Naive thymus-derived CD4-positive, alpha-beta T cell (primary cell): ENCODE results near the gene TPCN1. TPM values are rescaled to one million over a fixed set of nuclear protein-coding genes. Genes with fewer than 3 reads are reported as not detected.

Experiments
- ATAC-seq: fragments of 150-1000 bp; cut with Tn5 transposase; 2 replicates; pipeline ENCODE4 v1.10.0; 2021; ENCODE audit warnings: mild to moderate bottlenecking, moderate library complexity
- CTCF ChIA-PET: fragments of 350-600 bp; sonication (Branson Sonifier 250); formaldehyde crosslinking; loops from one replicate; lab custom pipeline; 2021; ENCODE audit warnings: antibody characterized with exemption; lab: Charles Lee
- POLR2A ChIA-PET: fragments of 350-600 bp; sonication (Branson Sonifier 250); formaldehyde crosslinking; loops from one replicate; lab custom pipeline; 2021; ENCODE audit warnings: antibody characterized with exemption, inconsistent platforms; lab: Charles Lee
- DNase-seq, 9 donors: peaks; one replicate each; pipeline versions ENCODE4 v3.0.0 to v3.0.0-alpha.2; 2020 to 2022; ENCODE audit warnings: mixed read lengths in 1 of 9
- H3K27ac ChIP-seq: one replicate; pipeline ENCODE4 v1.7.0; 2013; ENCODE audit warnings: mild to moderate bottlenecking, low read depth, low read length, moderate library complexity
- H3K27me3 ChIP-seq, 2 donors: one replicate each; pipeline ENCODE4 v1.7.0; 2013; ENCODE audit warnings: low read length in 2 of 2, mild to moderate bottlenecking in 2 of 2, moderate library complexity in 2 of 2; ENCODE audit not compliant: control insufficient read depth in 2 of 2, insufficient read depth in 2 of 2
- H3K36me3 ChIP-seq, 3 experiments: 1 replicate in 2 of 3; 2 replicates in 1 of 3; pipeline ENCODE4 v1.7.0; 2013; ENCODE audit warnings: low read length in 3 of 3, mild to moderate bottlenecking in 3 of 3, moderate library complexity in 1 of 3; ENCODE audit not compliant: insufficient read depth in 3 of 3, control insufficient read depth in 2 of 3
- H3K4me1 ChIP-seq, 2 donors: one replicate each; pipeline ENCODE4 v1.7.0; 2013; ENCODE audit warnings: low read length in 2 of 2, mild to moderate bottlenecking in 2 of 2, moderate library complexity in 1 of 2; ENCODE audit not compliant: control insufficient read depth in 2 of 2, insufficient read depth in 2 of 2
- H3K4me3 ChIP-seq: 2 replicates; pipeline ENCODE4 v1.7.0; 2013; ENCODE audit warnings: mild to moderate bottlenecking, low read length
- H3K9me3 ChIP-seq, 3 experiments: 1 replicate in 2 of 3; 2 replicates in 1 of 3; pipeline ENCODE4 v1.7.0; 2013; ENCODE audit warnings: low read length in 3 of 3; ENCODE audit not compliant: control insufficient read depth in 2 of 3
- H3K27ac Mint-ChIP-seq, 9 donors: one replicate each; pipeline ENCODE4 v1.8.0; 2020 to 2022; ENCODE audit warnings: mixed read lengths in 9 of 9, mild to moderate bottlenecking in 8 of 9, moderate library complexity in 5 of 9, inconsistent platforms in 2 of 9
- H3K27me3 Mint-ChIP-seq, 5 donors: one replicate each; pipeline ENCODE4 v1.8.0; 2021 to 2022; ENCODE audit warnings: mixed read lengths in 5 of 5, mild to moderate bottlenecking in 1 of 5
- H3K36me3 Mint-ChIP-seq, 5 donors: one replicate each; pipeline ENCODE4 v1.8.0; 2020 to 2022; ENCODE audit warnings: mixed read lengths in 5 of 5, mild to moderate bottlenecking in 3 of 5, inconsistent platforms in 1 of 5
- H3K4me1 Mint-ChIP-seq, 7 donors: one replicate each; pipeline ENCODE4 v1.8.0; 2020 to 2022; ENCODE audit warnings: mixed read lengths in 7 of 7, mild to moderate bottlenecking in 3 of 7, inconsistent platforms in 1 of 7
- H3K4me3 Mint-ChIP-seq, 10 donors: one replicate each; pipeline ENCODE4 v1.8.0; 2020 to 2022; ENCODE audit warnings: mild to moderate bottlenecking in 10 of 10, mixed read lengths in 10 of 10, moderate library complexity in 6 of 10, inconsistent platforms in 2 of 10
- H3K9me3 Mint-ChIP-seq, 11 donors: one replicate each; pipeline ENCODE4 v1.8.0; 2020 to 2022; ENCODE audit warnings: mixed read lengths in 11 of 11, mild to moderate bottlenecking in 4 of 11, inconsistent platforms in 1 of 11, moderate library complexity in 1 of 11
- intact Hi-C, 2 donors: fragments of 100-400 bp; cut with micrococcal nuclease; formaldehyde crosslinking; loops; one replicate each; pipeline ENCODE4 v1.15.1; 2023
- polyA plus RNA-seq, 2 donors: library from polyadenylated mRNA; unstranded; fragments of 300-500 nt; fragmentation: Illumina TruSeq; gene quantifications; one replicate each; pipeline ENCODE4 v1.2.3, GENCODE V29; 2021
- total RNA-seq, 6 experiments: library from RNA in 5 of 6; stranded (reverse) in 5 of 6; gene quantifications; 1 replicate in 5 of 6; 2 replicates in 1 of 6; pipeline ENCODE4 v1.2.3 and lab custom pipeline; 2021 to 2026

Gene TPCN1
- total RNA-seq (100 to 1,000 TPM in 3 of 5 experiments, 10 to 100 TPM in 2; 49.5 to 124 (median 107) TPM), polyA plus RNA-seq (10 to 100 TPM; 15.3 to 31.2 TPM), total RNA-seq (lab: John Stamatoyannopoulos, UW) (131 reads per million, percentile 88 among the genes with 10 or more reads in this experiment)

- intact Hi-C loops = loop anchor here (1.0 to 10.0 kb wide), 13 partner anchors 12 to 1209 kb away; partner anchors contain the start of genes DDX54 (in 2 of the 2), PLBD2 (in 2 of the 2), RITA1 (in 2 of the 2) and SLC8B1 (in 2 of the 2)
- H3K9me3 Mint-ChIP-seq = no peaks in the 10 kb centered on the region
- H3K36me3 Mint-ChIP-seq = peaks cover 0 to under 1% (median 0%) of the 10 kb centered on the region in 5 donors
Observed at GRCh38 chr12:113221181-113221996, at the start of gene TPCN1. Gene TPCN1, plus strand, starts transcription at chr12:113221464. Its CDS starts 5,389 bp downstream, at chr12:113226853.

GRCh38 chr12:113171543-113171942, 49.7 kb upstream of the TPCN1 start:
- CTCF ChIA-PET = interaction anchor here (0.6 to 2.0 kb wide), 2 partner anchors 123 to 251 kb away, joined by 3 to 8 read pairs; no protein-coding TSS in a partner anchor
- no peak overlapping the region for H3K27ac ChIP-seq
- no peaks in the 10 kb centered on the region for H3K4me1 ChIP-seq
- ATAC-seq = no peak
- Mint-ChIP-seq H3K27ac (no peak overlapping the region), H3K9me3 (no peaks in the 10 kb centered on the region), H3K4me3 (no peak overlapping the region), H3K27me3 (no peaks in the 10 kb centered on the region), H3K4me1 (peaks cover 2 to 10% (median 6%) of the 10 kb centered on the region in 7 donors), H3K36me3 (peaks cover 13 to 49% (median 21%) of the 10 kb centered on the region in 5 donors)
- peaks cover 32 to 93% (median 44%) of the 10 kb centered on the region in 3 experiments for H3K36me3 ChIP-seq
- POLR2A ChIA-PET = interaction anchor here (0.7 kb wide), 1 partner anchor 82 kb away, joined by 3 read pairs; no protein-coding TSS in a partner anchor
- DNase-seq = no peak
- H3K27me3 ChIP-seq = no peaks in the 10 kb centered on the region
- intact Hi-C loops = loop anchor here in 1 of 2 donors (5.0 kb wide), 1 partner anchor 269 kb away; no protein-coding TSS in a partner anchor
- no peak overlapping the region for H3K4me3 ChIP-seq
- no peaks in the 10 kb centered on the region for H3K9me3 ChIP-seq

More at GRCh38 chr12:113221181-113221996, at the start of gene TPCN1:
- Histone ChIP-seq H3K4me3 (peak within 1 kb of the TSS; percentile 70), H3K9me3 (no peaks in the 10 kb centered on the region), H3K4me1 (peaks cover 17 to 32% of the 10 kb centered on the region in 2 donors), H3K27ac (peak within 1 kb of the TSS; percentile 83), H3K36me3 (peaks cover 0 to 3% (median 0%) of the 10 kb centered on the region in 3 experiments), H3K27me3 (no peaks in the 10 kb centered on the region)
- H3K27ac Mint-ChIP-seq = peak within 1 kb of the TSS; percentile 81 to 97 (median 92)
- H3K4me3 Mint-ChIP-seq = peak within 1 kb of the TSS; percentile 79 to 99 (median 92)
- ChIA-PET POLR2A (interaction anchor here (0.6 to 5.6 kb wide), 15 partner anchors 10 to 243 kb away, joined by 3 to 51 read pairs (median 5); partner anchors contain the start of genes DDX54, OAS2, PLBD2 and RITA1), CTCF (interaction anchor here (0.6 to 1.5 kb wide), 2 partner anchors 11 to 37 kb away, joined by 3 to 4 read pairs; no protein-coding TSS in a partner anchor)
- DNase-seq (peak; percentile 94 to 99 (median 99)), ATAC-seq (peak; percentile 97)
- peaks cover 24 to 49% (median 45%) of the 10 kb centered on the region in 7 donors for H3K4me1 Mint-ChIP-seq
- no peaks in the 10 kb centered on the region for H3K27me3 Mint-ChIP-seq

DNA sequence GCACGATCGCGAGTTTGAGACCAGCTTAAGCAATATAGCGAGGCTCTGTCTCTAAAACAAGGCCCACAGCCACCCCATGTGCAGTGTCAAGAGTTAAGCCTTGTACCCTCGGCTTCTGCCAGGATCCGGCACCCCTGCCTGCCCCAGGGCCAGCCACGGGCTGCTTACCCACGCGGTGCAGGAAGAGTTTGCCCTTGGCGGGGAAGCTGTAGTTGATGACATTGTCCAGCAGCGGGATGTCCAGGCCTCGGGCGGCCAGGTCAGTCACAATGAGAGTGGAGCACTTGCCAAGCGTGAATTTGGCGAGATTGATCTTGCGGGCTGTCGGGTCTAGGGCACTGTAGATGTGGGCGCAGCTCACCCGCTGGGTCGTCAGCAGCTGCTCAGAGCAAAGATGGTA, 49.1 kb upstream of the TPCN1 start:
- peaks cover 13 to 53% (median 27%) of the 10 kb centered on the region in 5 donors for H3K36me3 Mint-ChIP-seq
- H3K4me1 Mint-ChIP-seq = peaks cover 2 to 10% (median 6%) of the 10 kb centered on the region in 7 donors
- Histone ChIP-seq H3K4me3 (no peak overlapping the region), H3K4me1 (no peaks in the 10 kb centered on the region), H3K27ac (no peak overlapping the region), H3K9me3 (no peaks in the 10 kb centered on the region), H3K36me3 (peaks cover 39 to 93% (median 48%) of the 10 kb centered on the region in 3 experiments), H3K27me3 (no peaks in the 10 kb centered on the region)
- ATAC-seq (no peak), DNase-seq (no peak)
- H3K9me3 Mint-ChIP-seq = peaks cover 0 to under 1% (median 0%) of the 10 kb centered on the region in 11 donors
- CTCF ChIA-PET = interaction anchor here (2.0 to 3.5 kb wide), 2 partner anchors 123 to 179 kb away, joined by 8 to 21 read pairs; no protein-coding TSS in a partner anchor
- intact Hi-C loops = loop anchor here in 1 of 2 donors (5.0 kb wide), 1 partner anchor 270 kb away; no protein-coding TSS in a partner anchor
- no peaks in the 10 kb centered on the region for H3K27me3 Mint-ChIP-seq
- no peak overlapping the region for H3K27ac Mint-ChIP-seq
- no peak overlapping the region for H3K4me3 Mint-ChIP-seq
- POLR2A ChIA-PET = interaction anchor here (0.7 to 1.2 kb wide), 2 partner anchors 12 to 83 kb away, joined by 3 to 4 read pairs; no protein-coding TSS in a partner anchor

DNA sequence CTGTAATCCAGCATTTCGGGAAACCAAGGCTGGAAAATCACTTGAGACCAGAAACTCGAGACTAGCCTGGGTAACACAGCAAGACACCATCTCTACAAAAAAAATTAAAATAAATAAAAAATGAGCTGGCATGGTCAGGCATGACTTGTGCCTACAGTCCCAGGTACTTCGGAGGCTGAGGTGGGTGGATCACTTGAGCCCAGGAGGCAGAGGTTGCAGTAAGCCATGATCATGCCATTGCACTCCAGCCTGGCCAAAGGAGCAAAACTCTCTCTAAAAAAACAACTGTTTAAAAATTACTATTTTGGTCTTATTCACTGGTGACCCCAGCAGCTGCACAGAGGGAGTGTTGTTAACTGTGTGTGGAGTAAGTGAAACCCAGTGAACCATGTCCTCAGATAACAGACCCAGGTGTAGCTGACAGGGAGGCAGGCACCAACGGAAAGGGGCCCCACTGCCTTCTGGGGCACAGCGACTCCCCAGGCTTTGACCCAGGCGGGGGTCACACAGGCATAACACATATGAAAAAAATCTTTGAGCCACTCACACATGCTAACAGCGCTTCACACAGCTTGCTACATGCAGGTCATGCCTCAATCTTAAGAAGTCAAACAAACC, 48.1 kb upstream of the TPCN1 start:
- H3K4me3 ChIP-seq = no peak overlapping the region
- Mint-ChIP-seq H3K4me1 (peaks cover 2 to 10% (median 6%) of the 10 kb centered on the region in 7 donors), H3K9me3 (peaks cover 0 to 3% (median 0%) of the 10 kb centered on the region in 11 donors), H3K27me3 (no peaks in the 10 kb centered on the region), H3K27ac (no peak overlapping the region), H3K36me3 (peaks cover 17 to 63% (median 34%) of the 10 kb centered on the region in 5 donors), H3K4me3 (no peak overlapping the region)
- ChIA-PET CTCF (interaction anchor here (0.6 to 3.5 kb wide), 6 partner anchors 23 to 680 kb away, joined by 3 to 21 read pairs (median 8); no protein-coding TSS in a partner anchor), POLR2A (interaction anchor here (0.8 to 1.2 kb wide), 2 partner anchors 11 to 124 kb away, joined by 3 to 4 read pairs; no protein-coding TSS in a partner anchor)
- H3K9me3 ChIP-seq = no peaks in the 10 kb centered on the region
- H3K27me3 ChIP-seq = no peaks in the 10 kb centered on the region
- ATAC-seq (no peak), DNase-seq (no peak)
- H3K27ac ChIP-seq = no peak overlapping the region
- H3K4me1 ChIP-seq = no peaks in the 10 kb centered on the region
- intact Hi-C loops = loop anchor here in 1 of 2 donors (5.0 kb wide), 1 partner anchor 271 kb away; no protein-coding TSS in a partner anchor
- peaks cover 43 to 93% (median 54%) of the 10 kb centered on the region in 3 experiments for H3K36me3 ChIP-seq

DNA sequence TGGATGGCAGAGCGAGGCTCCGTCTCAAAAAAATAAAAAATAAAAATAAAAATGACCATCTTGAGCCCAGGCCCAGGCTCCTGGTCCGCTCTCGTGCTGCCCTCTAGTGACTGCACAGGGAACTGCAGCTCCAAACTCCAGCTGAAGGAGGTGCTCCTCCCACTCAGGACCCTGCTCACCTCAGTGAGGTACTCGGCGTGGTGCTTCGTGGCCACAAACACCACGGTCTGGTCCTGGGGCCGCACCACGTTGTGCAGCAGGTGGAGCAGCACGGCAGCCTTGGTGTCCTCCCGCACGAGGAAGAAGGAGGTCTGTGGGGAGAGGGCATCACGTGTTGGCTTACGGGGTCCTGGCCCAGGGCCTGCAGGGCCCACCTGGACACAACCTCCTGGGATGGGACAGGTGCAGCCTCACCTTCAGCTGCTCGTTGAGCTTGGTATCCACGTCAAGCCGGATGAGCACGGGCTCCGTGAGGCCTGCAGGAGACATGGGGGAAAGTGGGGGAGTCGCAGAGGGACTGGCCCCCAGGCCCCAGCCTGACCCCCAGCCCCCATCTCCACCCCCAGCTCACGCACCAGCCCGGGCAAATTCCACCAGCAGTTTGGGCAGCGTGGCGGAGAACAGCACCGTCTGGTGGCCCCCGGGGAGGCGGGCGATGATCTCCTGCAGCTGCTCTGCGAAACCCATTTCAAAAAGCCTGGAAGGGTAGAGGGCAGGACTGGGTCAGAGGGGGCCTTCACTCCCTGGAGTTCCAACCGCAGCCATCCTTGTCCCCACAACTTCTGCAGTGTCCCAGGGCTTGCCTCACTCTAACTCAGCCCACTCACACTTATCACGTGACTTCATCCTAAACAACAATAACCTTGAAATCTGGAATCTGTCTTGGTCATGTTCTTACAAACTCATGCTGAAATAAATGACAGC, 46.5 kb upstream of the TPCN1 start:
- H3K36me3 Mint-ChIP-seq = peaks cover 17 to 74% (median 34%) of the 10 kb centered on the region in 5 donors
- intact Hi-C loops = loop anchor here (1.0 to 5.0 kb wide), 5 partner anchors 11 to 272 kb away; partner anchors contain the start of genes DDX54 (in 1 of the 2) and RITA1 (in 1 of the 2)
- H3K36me3 ChIP-seq = peaks cover 42 to 94% (median 54%) of the 10 kb centered on the region in 3 experiments
- ATAC-seq (peak; percentile 92), DNase-seq (peak; percentile 52 to 84 (median 66))
- no peaks in the 10 kb centered on the region for H3K27me3 ChIP-seq
- H3K27ac ChIP-seq = no peak overlapping the region
- no peak overlapping the region for H3K4me3 Mint-ChIP-seq
- no peak overlapping the region for H3K4me3 ChIP-seq
- no peaks in the 10 kb centered on the region for H3K27me3 Mint-ChIP-seq
- H3K9me3 Mint-ChIP-seq = peaks cover 0 to 3% (median 0%) of the 10 kb centered on the region in 11 donors
- H3K27ac Mint-ChIP-seq = peak overlapping the region in 5 of 9 donors; percentile 2 to 77 (median 55)
- CTCF ChIA-PET = interaction anchor here (0.6 to 3.5 kb wide), 16 partner anchors 9 to 182 kb away, joined by 3 to 21 read pairs (median 5); partner anchors contain the start of genes DDX54 and RITA1
- H3K4me1 Mint-ChIP-seq = peaks cover 2 to 10% (median 6%) of the 10 kb centered on the region in 7 donors
- no peaks in the 10 kb centered on the region for H3K4me1 ChIP-seq
- POLR2A ChIA-PET = interaction anchor here (0.7 to 1.8 kb wide), 2 partner anchors 10 to 178 kb away, joined by 4 to 6 read pairs; partner anchors contain the start of gene DDX54
- H3K9me3 ChIP-seq = no peaks in the 10 kb centered on the region
